ENCODE data around the gene ELOF1. TPM values are rescaled to one million over a fixed set of nuclear protein-coding genes. Genes with fewer than 3 reads are reported as not detected.
"Not testable (repeated sequence)": the region's sequence is repeated elsewhere in the genome, so short reads cannot be mapped to it uniquely, and the experiment has no call there.

The ELOF1 gene
- 42.1 and 44.7 TPM in 2 replicates for total RNA-seq (2014; rRNA removed)
- polyA plus RNA-seq (2012): 72.4 TPM

GRCh38 chr19:11558881-11559828 is at the start of gene ELOF1:
Gene ELOF1, minus strand, starts transcription at chr19:11559230. Its CDS starts 4,883 bp downstream, at chr19:11554347.
- peak; percentile 95 for DNase-seq (ENCODE audit: low read depth)

- no peak for DNase-seq (ENCODE audit: low read depth)
Observed at GRCh38 chr19:11606484-11606883, 47.5 kb upstream of the ELOF1 start.

- not testable (repeated sequence) for DNase-seq (ENCODE audit: low read depth)
Observed at GRCh38 chr19:11599704-11600103, 40.7 kb upstream of the ELOF1 start.

GRCh38 chr19:11598746-11599145 is 39.7 kb upstream of the ELOF1 start:
- no peak for DNase-seq (ENCODE audit: low read depth)

GRCh38 chr19:11598103-11598483 is 39.1 kb upstream of the ELOF1 start:
- no peak for DNase-seq (ENCODE audit: low read depth)

- DNase-seq (ENCODE audit: low read depth): peak; percentile 98
Observed at GRCh38 chr19:11597202-11598102, 38.4 kb upstream of the ELOF1 start, which contains the start of gene ZNF627. Gene ZNF627, plus strand, starts transcription at chr19:11597483. Its CDS starts 145 bp downstream, at chr19:11597628.

- DNase-seq (ENCODE audit: low read depth): no peak
Observed at GRCh38 chr19:11596156-11596555, 37.1 kb upstream of the ELOF1 start.

- no peak for DNase-seq (ENCODE audit: low read depth)
Observed at GRCh38 chr19:11594084-11594483, 35.1 kb upstream of the ELOF1 start.

GRCh38 chr19:11587975-11588631 is 29.1 kb upstream of the ELOF1 start:
- DNase-seq (ENCODE audit: low read depth): no peak

- peak; percentile 62 for DNase-seq (ENCODE audit: low read depth)
Observed at GRCh38 chr19:11587302-11587974, 28.4 kb upstream of the ELOF1 start.

GRCh38 chr19:11586331-11586730 is 27.3 kb upstream of the ELOF1 start:
- DNase-seq (ENCODE audit: low read depth): no peak

- DNase-seq (ENCODE audit: low read depth): no peak
Observed at GRCh38 chr19:11581740-11582139, 22.7 kb upstream of the ELOF1 start.

- DNase-seq (ENCODE audit: low read depth): no peak
Observed at GRCh38 chr19:11580116-11580515, 21.1 kb upstream of the ELOF1 start.

GRCh38 chr19:11578258-11579142 is 19.5 kb upstream of the ELOF1 start:
- peak; percentile 17 for DNase-seq (ENCODE audit: low read depth)

GRCh38 chr19:11577451-11578257 is 18.6 kb upstream of the ELOF1 start, which contains the start of gene ACP5:
Gene ACP5, minus strand, starts transcription at chr19:11577645. Its CDS starts 328 bp downstream, at chr19:11577317.
- DNase-seq (ENCODE audit: low read depth): no peak

GRCh38 chr19:11576227-11576626 is 17.2 kb upstream of the ELOF1 start:
- DNase-seq (ENCODE audit: low read depth): no peak

- DNase-seq (ENCODE audit: low read depth): no peak
Observed at GRCh38 chr19:11574689-11575088, 15.7 kb upstream of the ELOF1 start.

- not testable (repeated sequence) for DNase-seq (ENCODE audit: low read depth)
Observed at GRCh38 chr19:11573763-11574162, 14.7 kb upstream of the ELOF1 start.

GRCh38 chr19:11573354-11573753 is 14.3 kb upstream of the ELOF1 start:
- not testable (repeated sequence) for DNase-seq (ENCODE audit: low read depth)
